GM21786 (cell line): ENCODE results near the gene GPAM.
"Not testable (repeated sequence)": the region's sequence is repeated elsewhere in the genome, so short reads cannot be mapped to it uniquely, and the experiment has no call there.

Source experiments
- ATAC-seq: cut with Tn5 transposase; IDR thresholded peaks from one replicate; pipeline ENCODE4 v1.9.1; 2021; ENCODE audit not compliant: unreplicated experiment

The GPAM gene

GRCh38 chr10:112183329-112184051 is at the start of gene GPAM:
GPAM (minus strand) TSS chr10:112183765; CDS start chr10:112181784, 1,981 bp downstream.
- ATAC-seq, result peak; percentile 93

DNA sequence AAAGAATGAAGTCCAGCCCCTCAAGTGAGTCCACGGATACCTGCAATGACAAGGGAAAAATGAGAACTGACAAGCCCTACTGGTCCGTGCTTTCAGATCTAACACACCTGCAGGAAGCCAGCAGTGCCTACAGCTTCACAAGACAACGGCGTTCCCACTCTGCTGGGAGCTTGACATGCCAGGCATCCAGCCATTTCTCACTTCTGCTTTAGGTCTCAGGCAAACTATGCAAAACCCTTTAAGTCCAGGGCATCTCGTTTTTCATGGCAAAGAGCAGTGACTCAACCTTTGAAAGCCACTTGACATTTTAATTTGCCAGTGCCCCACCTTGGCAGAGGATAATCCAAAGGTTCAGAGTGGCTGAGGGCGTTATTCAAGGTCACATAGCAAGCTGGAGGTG is 49.1 kb upstream of the GPAM start:
- no peak for ATAC-seq

DNA sequence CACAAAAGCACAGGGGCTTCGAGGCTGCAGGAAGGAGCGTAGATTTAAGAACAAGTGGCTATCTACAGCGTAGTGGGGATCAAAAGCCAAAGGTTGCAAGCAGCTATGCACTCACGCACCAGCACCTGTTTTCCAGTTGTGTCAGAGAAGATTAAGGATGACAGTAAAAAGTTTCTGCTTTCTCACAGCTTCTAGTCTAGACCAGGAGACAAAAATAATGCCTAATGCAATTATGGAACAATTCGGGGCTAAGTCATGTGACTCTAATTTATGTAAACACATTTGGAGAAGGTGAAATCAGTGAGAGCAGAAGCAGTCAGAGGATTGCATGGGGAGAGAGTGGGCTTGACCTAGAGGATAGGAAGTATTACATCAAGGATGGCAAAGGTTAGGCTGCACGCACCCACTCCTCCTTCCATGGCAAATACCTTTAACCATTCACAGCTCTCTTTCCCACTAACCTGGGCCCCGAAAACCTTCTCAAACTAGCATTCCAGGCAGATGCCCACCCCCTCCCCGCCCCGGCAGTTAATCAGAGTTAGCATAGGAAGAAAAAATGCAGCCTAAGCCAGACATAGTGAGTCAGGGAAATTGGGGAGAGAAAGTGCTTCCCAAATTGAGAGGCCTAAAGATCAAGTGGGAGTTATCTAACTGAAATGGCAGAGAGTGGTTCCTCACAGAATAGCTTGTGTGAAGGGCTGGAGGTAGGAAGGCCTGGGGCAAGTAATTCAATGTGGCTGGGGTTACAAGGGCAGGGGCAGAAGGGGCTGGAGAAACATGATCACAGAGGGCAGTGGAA is 48.2 kb upstream of the GPAM start:
- ATAC-seq, result no peak

DNA sequence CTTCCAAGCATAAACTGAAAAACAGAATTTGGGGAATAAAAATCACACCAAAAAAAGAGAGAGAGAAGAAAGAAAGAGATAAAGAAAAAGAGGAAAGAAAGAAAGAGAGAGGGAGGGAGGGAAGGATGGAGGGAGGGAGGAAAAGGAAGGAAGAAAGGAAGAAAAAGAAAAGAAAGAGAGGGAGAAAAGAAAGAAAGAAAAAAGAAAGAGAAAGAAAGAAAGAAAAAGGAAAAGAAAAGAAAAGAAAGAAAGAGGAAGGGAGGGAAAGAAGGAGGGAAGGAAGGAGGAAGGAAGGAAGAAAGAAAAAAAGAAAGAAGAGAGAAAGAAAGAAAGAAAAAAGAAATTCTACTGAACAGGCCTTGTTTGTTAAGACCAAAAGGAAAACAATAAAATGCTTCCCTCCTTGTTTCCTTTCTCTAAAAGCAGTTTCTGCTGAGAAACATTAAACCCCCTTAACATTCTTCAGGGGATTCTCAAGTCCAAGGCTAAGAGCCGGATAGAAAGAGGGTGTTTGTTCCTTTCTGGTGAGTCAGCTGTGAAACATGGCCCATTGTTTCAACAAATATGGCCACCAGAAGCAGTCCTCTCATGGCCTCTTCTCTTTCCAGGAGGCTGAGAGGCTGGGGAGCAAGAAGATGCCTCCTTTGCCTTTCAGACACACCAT is 46.9 kb upstream of the GPAM start:
- no peak for ATAC-seq

GRCh38 chr10:112229901-112230300 is 46.3 kb upstream of the GPAM start:
- ATAC-seq, result no peak

GRCh38 chr10:112229096-112229495 is 45.5 kb upstream of the GPAM start:
- ATAC-seq, result no peak

GRCh38 chr10:112228366-112229088 is 45.0 kb upstream of the GPAM start:
- ATAC-seq, result not testable (repeated sequence)

GRCh38 chr10:112227331-112227987 is 43.9 kb upstream of the GPAM start:
- no peak for ATAC-seq

GRCh38 chr10:112226439-112227248 is 43.1 kb upstream of the GPAM start:
- no peak for ATAC-seq

- no peak for ATAC-seq
Observed at GRCh38 chr10:112225771-112226438, 42.3 kb upstream of the GPAM start.

GRCh38 chr10:112224933-112225529 is 41.5 kb upstream of the GPAM start:
- no peak for ATAC-seq

DNA sequence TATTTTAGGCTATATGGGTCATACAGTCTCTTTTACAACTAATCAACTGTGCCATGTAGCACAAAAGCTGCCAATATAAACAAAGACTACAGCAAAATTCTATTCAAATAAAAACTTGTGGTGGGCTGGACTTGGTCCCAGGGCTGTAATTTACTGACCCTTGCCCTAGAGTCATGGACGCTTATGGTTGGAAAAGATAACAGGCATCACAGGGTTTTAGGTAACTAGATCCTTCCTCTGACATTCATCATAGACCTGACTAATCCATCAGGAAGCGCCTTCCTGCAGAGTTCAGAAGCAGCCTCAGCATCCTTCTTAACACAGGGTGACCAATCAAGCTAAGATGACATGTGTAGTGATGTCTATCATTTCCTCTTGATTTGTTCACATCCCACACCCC is 40.2 kb upstream of the GPAM start:
- no peak for ATAC-seq

DNA sequence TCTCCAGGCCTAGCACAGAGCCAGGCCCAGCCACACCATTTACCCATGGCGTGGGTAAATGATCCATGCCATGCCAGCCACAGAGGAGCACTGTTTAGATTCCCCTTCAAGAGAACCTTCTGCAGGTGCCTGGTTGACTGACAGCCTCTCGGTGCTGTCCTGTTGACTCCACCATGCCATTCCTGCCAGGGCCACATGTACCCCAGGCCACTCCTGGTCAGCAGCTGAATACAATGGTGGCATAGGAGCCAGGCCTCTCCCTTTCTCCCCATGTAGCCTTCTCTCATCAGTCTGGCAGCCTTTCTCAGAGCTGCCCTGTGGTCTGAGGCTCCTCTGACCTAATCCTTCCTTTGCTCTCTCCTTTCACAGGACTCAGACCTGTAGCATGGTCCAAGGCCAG is 39.2 kb upstream of the GPAM start:
- ATAC-seq, result no peak

DNA sequence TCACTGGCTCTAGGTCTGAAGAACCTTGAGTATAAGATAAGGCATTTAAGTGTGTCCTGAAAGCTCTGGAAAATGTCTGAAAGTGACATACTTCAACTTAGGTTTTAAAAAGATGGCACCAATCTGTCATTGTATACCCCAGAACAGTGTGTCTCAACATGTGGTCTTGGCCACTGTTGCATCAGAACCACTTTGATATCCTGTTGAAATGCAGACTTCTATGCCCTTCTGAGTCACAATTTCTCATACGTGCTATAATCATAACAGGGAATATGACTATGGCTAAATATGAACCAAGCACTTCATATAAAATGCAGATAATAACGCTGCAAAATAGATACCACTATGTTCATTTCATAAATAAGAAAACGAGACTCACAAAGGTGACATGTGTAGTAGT is 38.0 kb upstream of the GPAM start:
- ATAC-seq, result no peak

DNA sequence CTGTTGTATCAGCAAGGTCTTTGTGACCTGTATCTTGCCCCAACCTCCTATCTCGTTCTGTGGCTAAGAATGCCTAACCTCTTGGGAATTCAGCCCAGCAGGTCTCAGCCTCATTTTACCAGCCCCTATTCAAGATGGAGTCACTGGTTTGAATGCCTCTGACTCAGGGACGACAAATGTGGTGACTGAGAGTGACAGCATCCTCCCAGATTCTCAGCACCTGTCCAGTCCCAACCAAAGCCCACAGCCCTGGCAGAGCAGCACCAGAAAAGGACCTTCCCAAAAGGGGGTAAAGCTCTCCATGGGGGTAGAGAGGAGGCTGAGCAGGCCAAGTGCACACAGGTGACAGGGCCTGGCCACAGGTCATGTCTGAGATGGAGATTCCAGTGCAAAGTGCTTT is 35.4 kb upstream of the GPAM start:
- no peak for ATAC-seq

GRCh38 chr10:112218036-112218390 is 34.4 kb upstream of the GPAM start:
- ATAC-seq, result no peak

GRCh38 chr10:112217386-112218035 is 33.9 kb upstream of the GPAM start:
- no peak for ATAC-seq

GRCh38 chr10:112216966-112217365 is 33.4 kb upstream of the GPAM start:
- ATAC-seq, result no peak

GRCh38 chr10:112216151-112216550 is 32.6 kb upstream of the GPAM start:
- ATAC-seq, result no peak
